Stimulated activated naive B cell treated with anti-CD40 and anti-IgM and Interleukin-4, amounts not matched to agents 10 μg/mL and 1 μg/mL and 100 μg/mL, for 72 hours (primary cell): ENCODE data around the gene TAS2R40.
"Not testable (repeated sequence)": the region's sequence is repeated elsewhere in the genome, so short reads cannot be mapped to it uniquely, and the experiment has no call there.

Source experiments
- ATAC-seq, 2 donors: fragments of 150-1000 bp; cut with Tn5 transposase; replicated peaks; 2 replicates each; pipeline ENCODE4 v1.10.0; 2021; ENCODE audit warnings: moderate library complexity in 1 of 2
- DNase-seq: peaks from one replicate; pipeline ENCODE4 v3.0.0; 2021
- H3K27ac Mint-ChIP-seq: one replicate; pipeline ENCODE4 v1.8.0; 2022; ENCODE audit warnings: mild to moderate bottlenecking, mixed read lengths
- H3K27me3 Mint-ChIP-seq, 2 donors: one replicate each; pipeline ENCODE4 v1.8.0; 2022; ENCODE audit warnings: mixed read lengths in 2 of 2
- H3K36me3 Mint-ChIP-seq, 2 donors: one replicate each; pipeline ENCODE4 v1.8.0; 2022; ENCODE audit warnings: mixed read lengths in 2 of 2, mild to moderate bottlenecking in 1 of 2
- H3K4me1 Mint-ChIP-seq, 2 donors: one replicate each; pipeline ENCODE4 v1.8.0; 2022; ENCODE audit warnings: mixed read lengths in 2 of 2, mild to moderate bottlenecking in 1 of 2
- H3K4me3 Mint-ChIP-seq, 2 donors: one replicate each; pipeline ENCODE4 v1.8.0; 2022; ENCODE audit warnings: mild to moderate bottlenecking in 2 of 2, mixed read lengths in 2 of 2, moderate library complexity in 1 of 2
- H3K9me3 Mint-ChIP-seq, 2 donors: one replicate each; pipeline ENCODE4 v1.8.0; 2022; ENCODE audit warnings: mixed read lengths in 2 of 2, mild to moderate bottlenecking in 1 of 2

The TAS2R40 gene

GRCh38 chr7:143248761-143249354 is 27.0 kb downstream of the TAS2R40 start:
- peaks cover 15 to 45% of the 10 kb centered on the region in 2 donors for H3K4me1 Mint-ChIP-seq

GRCh38 chr7:143250199-143250598 is 28.4 kb downstream of the TAS2R40 start:
- no peak for ATAC-seq
- Mint-ChIP-seq H3K36me3 (peaks cover 9 to 11% of the 10 kb centered on the region in 2 donors), H3K27ac (no peak overlapping the region), H3K9me3 (peaks cover 15 to 17% of the 10 kb centered on the region in 2 donors), H3K4me1 (peaks cover 15 to 45% of the 10 kb centered on the region in 2 donors), H3K27me3 (no peaks in the 10 kb centered on the region), H3K4me3 (no peak overlapping the region)
- DNase-seq: no peak

More at GRCh38 chr7:143248761-143249354, 27.0 kb downstream of the TAS2R40 start:
- no peak overlapping the region for H3K27ac Mint-ChIP-seq
- H3K36me3 Mint-ChIP-seq: peaks cover 8 to 9% of the 10 kb centered on the region in 2 donors
- no peaks in the 10 kb centered on the region for H3K27me3 Mint-ChIP-seq
- ATAC-seq (no peak), DNase-seq (no peak)
- no peak overlapping the region for H3K4me3 Mint-ChIP-seq
- peaks cover 10 to 12% of the 10 kb centered on the region in 2 donors for H3K9me3 Mint-ChIP-seq

- ATAC-seq: no peak
- no peaks in the 10 kb centered on the region for H3K27me3 Mint-ChIP-seq
- H3K9me3 Mint-ChIP-seq: peaks cover 15 to 17% of the 10 kb centered on the region in 2 donors
- DNase-seq: no peak
- H3K27ac Mint-ChIP-seq: no peak overlapping the region
- peaks cover 9 to 11% of the 10 kb centered on the region in 2 donors for H3K36me3 Mint-ChIP-seq
- peak overlapping the region in 1 of 2 donors; percentile 18 for H3K4me3 Mint-ChIP-seq
- peaks cover 17 to 40% of the 10 kb centered on the region in 2 donors for H3K4me1 Mint-ChIP-seq
These were observed 29.0 kb downstream of the TAS2R40 start for GRCh38 chr7:143250822-143251221.

GRCh38 chr7:143252006-143252405 is 30.2 kb downstream of the TAS2R40 start:
- Mint-ChIP-seq H3K36me3 (peaks cover 9 to 11% of the 10 kb centered on the region in 2 donors), H3K27me3 (no peaks in the 10 kb centered on the region), H3K27ac (no peak overlapping the region), H3K4me1 (peaks cover 22 to 43% of the 10 kb centered on the region in 2 donors), H3K4me3 (no peak overlapping the region), H3K9me3 (peaks cover 15 to 17% of the 10 kb centered on the region in 2 donors)
- ATAC-seq: no peak
- DNase-seq: no peak

- Mint-ChIP-seq H3K36me3 (peaks cover 1 to 8% of the 10 kb centered on the region in 2 donors), H3K27me3 (no peaks in the 10 kb centered on the region), H3K4me3 (no peak overlapping the region), H3K27ac (no peak overlapping the region), H3K9me3 (peaks cover 8 to 12% of the 10 kb centered on the region in 2 donors), H3K4me1 (peaks cover 22 to 32% of the 10 kb centered on the region in 2 donors)
- DNase-seq: no peak
- ATAC-seq: no peak
These were observed 33.7 kb downstream of the TAS2R40 start for GRCh38 chr7:143255564-143255963.

- H3K4me3 Mint-ChIP-seq: no peak overlapping the region
- H3K36me3 Mint-ChIP-seq: peaks cover 0 to 8% of the 10 kb centered on the region in 2 donors
- ATAC-seq (peak in 1 of 2 donors; percentile 30), DNase-seq (no peak)
- H3K4me1 Mint-ChIP-seq: peaks cover 20 to 24% of the 10 kb centered on the region in 2 donors
- peak overlapping the region; percentile 68 for H3K27ac Mint-ChIP-seq
- peaks cover 8 to 10% of the 10 kb centered on the region in 2 donors for H3K9me3 Mint-ChIP-seq
- no peaks in the 10 kb centered on the region for H3K27me3 Mint-ChIP-seq
These were observed 34.5 kb downstream of the TAS2R40 start for GRCh38 chr7:143256325-143256724.

- no peak for DNase-seq
- Mint-ChIP-seq H3K36me3 (peaks cover 0 to 8% of the 10 kb centered on the region in 2 donors), H3K27me3 (no peaks in the 10 kb centered on the region), H3K27ac (peak overlapping the region; percentile 68), H3K4me3 (no peak overlapping the region), H3K4me1 (peaks cover 18 to 19% of the 10 kb centered on the region in 2 donors), H3K9me3 (peaks cover 8 to 10% of the 10 kb centered on the region in 2 donors)
- ATAC-seq: peak; percentile 86 to 93
These were observed 35.1 kb downstream of the TAS2R40 start for GRCh38 chr7:143256932-143257331.

GRCh38 chr7:143257501-143257900 is 35.7 kb downstream of the TAS2R40 start:
- Mint-ChIP-seq H3K9me3 (peaks cover 8% of the 10 kb centered on the region in 2 donors), H3K4me1 (peaks cover 15% of the 10 kb centered on the region in 2 donors), H3K27me3 (no peaks in the 10 kb centered on the region), H3K27ac (no peak overlapping the region), H3K36me3 (peaks cover 0 to 8% of the 10 kb centered on the region in 2 donors), H3K4me3 (no peak overlapping the region)
- ATAC-seq: no peak
- no peak for DNase-seq

GRCh38 chr7:143258831-143259230 is 37.0 kb downstream of the TAS2R40 start:
- DNase-seq: no peak
- Mint-ChIP-seq H3K4me3 (peak overlapping the region; percentile 27 to 48), H3K27me3 (no peaks in the 10 kb centered on the region), H3K27ac (peak overlapping the region; percentile 65), H3K4me1 (peaks cover 14 to 18% of the 10 kb centered on the region in 2 donors), H3K36me3 (peaks cover 4 to 5% of the 10 kb centered on the region in 2 donors), H3K9me3 (peaks cover 5 to 6% of the 10 kb centered on the region in 2 donors)
- no peak for ATAC-seq

- no peak for DNase-seq
- Mint-ChIP-seq H3K27ac (peak overlapping the region; percentile 26), H3K4me1 (peaks cover 21 to 25% of the 10 kb centered on the region in 2 donors), H3K36me3 (peaks cover 6 to 14% of the 10 kb centered on the region in 2 donors), H3K27me3 (no peaks in the 10 kb centered on the region), H3K9me3 (no peaks in the 10 kb centered on the region), H3K4me3 (no peak overlapping the region)
- ATAC-seq: no peak
These were observed 37.9 kb downstream of the TAS2R40 start for GRCh38 chr7:143259765-143260164.

GRCh38 chr7:143261901-143262300 is 40.1 kb downstream of the TAS2R40 start:
- Mint-ChIP-seq H3K27ac (no peak overlapping the region), H3K27me3 (no peaks in the 10 kb centered on the region), H3K4me1 (peaks cover 19 to 28% of the 10 kb centered on the region in 2 donors), H3K4me3 (peak overlapping the region in 1 of 2 donors; percentile 54), H3K36me3 (peaks cover 17 to 22% of the 10 kb centered on the region in 2 donors), H3K9me3 (no peaks in the 10 kb centered on the region)
- no peak for DNase-seq
- ATAC-seq: no peak

- Mint-ChIP-seq H3K9me3 (no peaks in the 10 kb centered on the region), H3K27ac (peak within 1 kb of the TSS; percentile 95), H3K27me3 (no peaks in the 10 kb centered on the region), H3K4me3 (peak within 1 kb of the TSS; percentile 95 to 99), H3K36me3 (peaks cover 22 to 27% of the 10 kb centered on the region in 2 donors), H3K4me1 (peaks cover 19 to 33% of the 10 kb centered on the region in 2 donors)
- peak; percentile 98 to 99 for ATAC-seq
- peak; percentile 72 for DNase-seq
These were observed 41.7 kb downstream of the TAS2R40 start, which contains the start of gene GSTK1 for GRCh38 chr7:143263266-143264195. Gene GSTK1, plus strand, starts transcription at chr7:143263441. Its CDS starts 73 bp downstream, at chr7:143263514.

- peaks cover 17 to 33% of the 10 kb centered on the region in 2 donors for H3K4me1 Mint-ChIP-seq
- H3K36me3 Mint-ChIP-seq: peaks cover 26 to 34% of the 10 kb centered on the region in 2 donors
- not testable (repeated sequence) for ATAC-seq, H3K27me3 Mint-ChIP-seq, H3K9me3 Mint-ChIP-seq, DNase-seq
- H3K4me3 Mint-ChIP-seq: peak overlapping the region; percentile 95 to 99
- peak overlapping the region; percentile 92 for H3K27ac Mint-ChIP-seq
These were observed 42.3 kb downstream of the TAS2R40 start for GRCh38 chr7:143264196-143264568.

- Mint-ChIP-seq H3K9me3 (no peaks in the 10 kb centered on the region), H3K27me3 (no peaks in the 10 kb centered on the region), H3K4me3 (peak overlapping the region; percentile 95 to 99), H3K36me3 (peaks cover 31 to 43% of the 10 kb centered on the region in 2 donors), H3K27ac (no peak overlapping the region), H3K4me1 (peaks cover 14 to 33% of the 10 kb centered on the region in 2 donors)
- DNase-seq (no peak), ATAC-seq (no peak)
These were observed 43.3 kb downstream of the TAS2R40 start for GRCh38 chr7:143265017-143265693.
